ENCODE measurements around the gene MTA2. TPM values are rescaled to one million over a fixed set of nuclear protein-coding genes. Genes with fewer than 3 reads are reported as not detected.

Gene MTA2
- total and polyA plus RNA-seq, 10 of the 15 experiments (the other 5 are each of a cell fraction or from before 2014, with no cell fraction given): 6.7 to 201 (median 113) TPM

- TF ChIP-seq CTCF (IDR thresholded peaks at IDR 0.05 in 2 of 3, conservative IDR thresholded peaks at IDR 0.05 in 1 of 3; ENCODE audit: control insufficient read depth in 2 of 3, extremely low read depth in 1 of 3, insufficient read depth in 1 of 3, low read depth in 3 of 3, low read length in 3 of 3) (0 out of 6 replicates have a peak, but pooled peaks of 1 of the 3 experiments have one; percentile 7), NFYB (IDR thresholded peaks at IDR 0.05; ENCODE audit: insufficient read depth, low read depth, low read length) (no peak), PML (IDR thresholded peaks at IDR 0.05; ENCODE audit: low read length) (peak; percentile 50), PAX5 (IDR thresholded peaks at IDR 0.05; ENCODE audit: borderline replicate concordance, low read depth, low read length) (0 out of 2 replicates have a peak, but pooled peaks have one; percentile 6), WRNIP1 (IDR thresholded peaks at IDR 0.05; ENCODE audit: borderline replicate concordance, low read depth, low read length) (no peak), RB1 (IDR thresholded peaks at IDR 0.05; ENCODE audit: borderline replicate concordance) (peak; percentile 30; the same call in 1 of the 2 replicates), NKRF (conservative IDR thresholded peaks at IDR 0.05) (peak; percentile 83), MYC (IDR thresholded peaks at IDR 0.05; ENCODE audit: insufficient read depth, insufficient read length, insufficient replicate concordance, low read length, severe bottlenecking) (peak; percentile 62), USF1 (IDR thresholded peaks at IDR 0.05; ENCODE audit: borderline replicate concordance, extremely low read length, insufficient read depth, low read depth, low read length) (no peak), IKZF1 (conservative IDR thresholded peaks at IDR 0.05) (0 out of 2 replicates have a peak, but pooled peaks have one; percentile 51), SUPT20H (IDR thresholded peaks at IDR 0.05; ENCODE audit: borderline replicate concordance, control insufficient read depth, low read depth, low read length) (no peak), POLR2AphosphoS2 (IDR thresholded peaks at IDR 0.05; ENCODE audit: low read depth, low read length) (peak; percentile 27; the same call in 1 of the 2 replicates), ZNF592 (IDR thresholded peaks at IDR 0.05) (no peak), SP1 (IDR thresholded peaks at IDR 0.05; ENCODE audit: low read depth, low read length) (no peak), EED (IDR thresholded peaks at IDR 0.05; ENCODE audit: low read depth) (0 out of 2 replicates have a peak, but pooled peaks have one; percentile 12), BRCA1 (IDR thresholded peaks at IDR 0.05; ENCODE audit: low read depth, low read length) (no peak), SIN3A (IDR thresholded peaks at IDR 0.05; ENCODE audit: low read depth, low read length) (no peak)
- TF ChIP-seq, protein P1, sequence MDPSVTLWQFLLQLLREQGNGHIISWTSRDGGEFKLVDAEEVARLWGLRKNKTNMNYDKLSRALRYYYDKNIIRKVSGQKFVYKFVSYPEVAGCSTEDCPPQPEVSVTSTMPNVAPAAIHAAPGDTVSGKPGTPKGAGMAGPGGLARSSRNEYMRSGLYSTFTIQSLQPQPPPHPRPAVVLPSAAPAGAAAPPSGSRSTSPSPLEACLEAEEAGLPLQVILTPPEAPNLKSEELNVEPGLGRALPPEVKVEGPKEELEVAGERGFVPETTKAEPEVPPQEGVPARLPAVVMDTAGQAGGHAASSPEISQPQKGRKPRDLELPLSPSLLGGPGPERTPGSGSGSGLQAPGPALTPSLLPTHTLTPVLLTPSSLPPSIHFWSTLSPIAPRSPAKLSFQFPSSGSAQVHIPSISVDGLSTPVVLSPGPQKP (IDR thresholded peaks at IDR 0.05; ENCODE audit: low read depth, low read length): peak; percentile 62
These were observed at the start of gene MTA2 (continued) for GRCh38 chr11:62601372-62602140.

All from GM12878 (cell line).